ENCODE measurements around the gene STK38. TPM values are rescaled to one million over a fixed set of nuclear protein-coding genes. Genes with fewer than 3 reads are reported as not detected.
A peak's percentile ranks its signal among the peaks of the same experiment; 100 is the strongest.

STK38 gene
- total RNA-seq, 2 experiments from 2014 or later = 24.0 to 27.0 TPM

- Mint-ChIP-seq H3K27ac (peak overlapping the region; percentile 97), H3K9me3 (ENCODE audit: low read depth) (no peaks in the 10 kb centered on the region), H3K36me3 (ENCODE audit: low read depth) (peaks cover 12% of the 10 kb centered on the region), H3K27me3 (no peaks in the 10 kb centered on the region), H3K4me1 (peaks cover 48% of the 10 kb centered on the region), H3K4me3 (peak overlapping the region; percentile 94)
- ATAC-seq = no peak
- CTCF ChIA-PET = interaction anchor here (0.7 to 1.0 kb wide), 6 partner anchors 12 to 107 kb away, joined by 3 to 4 read pairs (median 3); no protein-coding TSS in a partner anchor
- DNase-seq = no peak
- intact Hi-C loops (cut with DNase I, micrococcal nuclease) = loop anchor here (2.0 to 5.0 kb wide), 5 partner anchors 49 to 517 kb away; partner anchors contain the start of genes KCTD20 (in 1 of the 2), MAPK13 (in 1 of the 2), PPIL1 (in 1 of the 2) and PXT1 (in 1 of the 2)
- POLR2A ChIA-PET = interaction anchor here (0.5 to 1.3 kb wide), 2 partner anchors 50 to 1471 kb away, joined by 3 to 6 read pairs; no protein-coding TSS in a partner anchor
Measured at GRCh38 chr6:36545767-36546307, 1.4 kb downstream of the STK38 start.

- DNase-seq (peak; percentile 63), ATAC-seq (no peak)
- POLR2A ChIA-PET = interaction anchor here (1.3 kb wide), 1 partner anchor 51 kb away, joined by 6 read pairs; no protein-coding TSS in a partner anchor
- Mint-ChIP-seq H3K9me3 (ENCODE audit: low read depth) (no peaks in the 10 kb centered on the region), H3K27me3 (no peaks in the 10 kb centered on the region), H3K4me1 (peaks cover 64% of the 10 kb centered on the region), H3K36me3 (ENCODE audit: low read depth) (peaks cover 24% of the 10 kb centered on the region), H3K27ac (peak overlapping the region; percentile 88), H3K4me3 (peak overlapping the region; percentile 67)
- CTCF ChIA-PET = interaction anchor here (0.7 to 1.7 kb wide), 3 partner anchors 8 to 121 kb away, joined by 3 to 5 read pairs (median 4); no protein-coding TSS in a partner anchor
- intact Hi-C loops (cut with DNase I, micrococcal nuclease) = loop anchor here (5.0 kb wide), 2 partner anchors 213 to 422 kb away; no protein-coding TSS in a partner anchor
Measured at GRCh38 chr6:36544228-36544627, 3.1 kb downstream of the STK38 start.

GRCh38 chr6:36542041-36542440 is 5.2 kb downstream of the STK38 start:
- Mint-ChIP-seq H3K4me1 (peaks cover 56% of the 10 kb centered on the region), H3K9me3 (ENCODE audit: low read depth) (no peaks in the 10 kb centered on the region), H3K27me3 (no peaks in the 10 kb centered on the region), H3K36me3 (ENCODE audit: low read depth) (peaks cover 40% of the 10 kb centered on the region), H3K27ac (no peak overlapping the region), H3K4me3 (no peak overlapping the region)
- ATAC-seq (no peak), DNase-seq (no peak)
- POLR2A ChIA-PET = no interaction called here
- intact Hi-C loops (cut with DNase I, micrococcal nuclease) = loop anchor here (5.0 kb wide), 2 partner anchors 215 to 420 kb away; no protein-coding TSS in a partner anchor
- CTCF ChIA-PET = interaction anchor here (0.6 to 0.7 kb wide), 3 partner anchors 59 to 307 kb away, joined by 3 to 4 read pairs (median 4); no protein-coding TSS in a partner anchor

GRCh38 chr6:36539814-36540568 is 7.3 kb downstream of the STK38 start:
- H3K36me3 Mint-ChIP-seq (ENCODE audit: low read depth) = peaks cover 53% of the 10 kb centered on the region
- intact Hi-C loops (cut with DNase I, micrococcal nuclease) = loop anchor here (5.0 kb wide), 2 partner anchors 217 to 418 kb away; no protein-coding TSS in a partner anchor
- peak; percentile 89 for ATAC-seq
- H3K27ac Mint-ChIP-seq = peak overlapping the region; percentile 90
- peak; percentile 32 for DNase-seq
- CTCF ChIA-PET = interaction anchor here (0.6 to 0.9 kb wide), 2 partner anchors 9 to 18 kb away, joined by 3 to 4 read pairs; no protein-coding TSS in a partner anchor
- no peak overlapping the region for H3K4me3 Mint-ChIP-seq
- H3K9me3 Mint-ChIP-seq (ENCODE audit: low read depth) = peaks cover 3% of the 10 kb centered on the region
- POLR2A ChIA-PET = interaction anchor here (0.6 kb wide), 1 partner anchor 347 kb away, joined by 4 read pairs; no protein-coding TSS in a partner anchor
- H3K27me3 Mint-ChIP-seq = no peaks in the 10 kb centered on the region
- H3K4me1 Mint-ChIP-seq = peaks cover 69% of the 10 kb centered on the region

- no peak for DNase-seq
- Mint-ChIP-seq H3K27ac (peak overlapping the region; percentile 44), H3K9me3 (ENCODE audit: low read depth) (peaks cover 3% of the 10 kb centered on the region), H3K4me3 (no peak overlapping the region), H3K27me3 (no peaks in the 10 kb centered on the region), H3K4me1 (peaks cover 66% of the 10 kb centered on the region), H3K36me3 (ENCODE audit: low read depth) (peaks cover 64% of the 10 kb centered on the region)
- CTCF ChIA-PET = no interaction called here
- POLR2A ChIA-PET = no interaction called here
- intact Hi-C loops (cut with DNase I, micrococcal nuclease) = no loop called here
- ATAC-seq = no peak
Measured at GRCh38 chr6:36536873-36537547, 10.3 kb downstream of the STK38 start.

- Mint-ChIP-seq H3K27me3 (no peaks in the 10 kb centered on the region), H3K27ac (peak overlapping the region; percentile 29), H3K4me1 (peaks cover 55% of the 10 kb centered on the region), H3K36me3 (ENCODE audit: low read depth) (peaks cover 61% of the 10 kb centered on the region), H3K4me3 (no peak overlapping the region), H3K9me3 (ENCODE audit: low read depth) (peaks cover 3% of the 10 kb centered on the region)
- ChIA-PET CTCF (interaction anchor here (0.9 kb wide), 3 partner anchors 13 to 191 kb away, joined by 3 to 4 read pairs (median 3); no protein-coding TSS in a partner anchor), POLR2A (no interaction called here)
- DNase-seq (no peak), ATAC-seq (no peak)
- intact Hi-C loops (cut with DNase I, micrococcal nuclease) = no loop called here
Measured at GRCh38 chr6:36533321-36533720, 14.0 kb downstream of the STK38 start.

- intact Hi-C loops (cut with DNase I, micrococcal nuclease) = no loop called here
- peaks cover 27% of the 10 kb centered on the region for H3K4me1 Mint-ChIP-seq
- peak overlapping the region; percentile 21 for H3K27ac Mint-ChIP-seq
- DNase-seq (no peak), ATAC-seq (no peak)
- POLR2A ChIA-PET = no interaction called here
- CTCF ChIA-PET = no interaction called here
- no peak overlapping the region for H3K4me3 Mint-ChIP-seq
- H3K27me3 Mint-ChIP-seq = no peaks in the 10 kb centered on the region
- peaks cover 46% of the 10 kb centered on the region for H3K36me3 Mint-ChIP-seq (ENCODE audit: low read depth)
- H3K9me3 Mint-ChIP-seq (ENCODE audit: low read depth) = no peaks in the 10 kb centered on the region
Measured at GRCh38 chr6:36526066-36526465, 21.2 kb downstream of the STK38 start.

GRCh38 chr6:36525346-36525745 is 21.9 kb downstream of the STK38 start:
- no peak for ATAC-seq
- Mint-ChIP-seq H3K27me3 (no peaks in the 10 kb centered on the region), H3K27ac (no peak overlapping the region), H3K36me3 (ENCODE audit: low read depth) (peaks cover 48% of the 10 kb centered on the region), H3K4me3 (no peak overlapping the region), H3K4me1 (peaks cover 30% of the 10 kb centered on the region), H3K9me3 (ENCODE audit: low read depth) (no peaks in the 10 kb centered on the region)
- intact Hi-C loops (cut with DNase I, micrococcal nuclease) = no loop called here
- no peak for DNase-seq
- CTCF ChIA-PET = no interaction called here
- POLR2A ChIA-PET = no interaction called here

GRCh38 chr6:36524871-36525270 is 22.4 kb downstream of the STK38 start:
- CTCF ChIA-PET = no interaction called here
- Mint-ChIP-seq H3K36me3 (ENCODE audit: low read depth) (peaks cover 51% of the 10 kb centered on the region), H3K9me3 (ENCODE audit: low read depth) (no peaks in the 10 kb centered on the region), H3K27me3 (no peaks in the 10 kb centered on the region), H3K4me1 (peaks cover 34% of the 10 kb centered on the region), H3K27ac (no peak overlapping the region), H3K4me3 (no peak overlapping the region)
- ATAC-seq (no peak), DNase-seq (no peak)
- intact Hi-C loops (cut with DNase I, micrococcal nuclease) = no loop called here
- POLR2A ChIA-PET = no interaction called here

GRCh38 chr6:36523936-36524499 is 23.3 kb downstream of the STK38 start:
- Mint-ChIP-seq H3K27ac (no peak overlapping the region), H3K27me3 (no peaks in the 10 kb centered on the region), H3K4me1 (peaks cover 36% of the 10 kb centered on the region), H3K9me3 (ENCODE audit: low read depth) (no peaks in the 10 kb centered on the region), H3K4me3 (no peak overlapping the region), H3K36me3 (ENCODE audit: low read depth) (peaks cover 51% of the 10 kb centered on the region)
- ChIA-PET CTCF (interaction anchor here (1.0 kb wide), 1 partner anchor 36 kb away, joined by 3 read pairs; no protein-coding TSS in a partner anchor), POLR2A (no interaction called here)
- DNase-seq (no peak), ATAC-seq (no peak)
- intact Hi-C loops (cut with DNase I, micrococcal nuclease) = no loop called here

- Mint-ChIP-seq H3K36me3 (ENCODE audit: low read depth) (peaks cover 55% of the 10 kb centered on the region), H3K9me3 (ENCODE audit: low read depth) (no peaks in the 10 kb centered on the region), H3K27me3 (no peaks in the 10 kb centered on the region), H3K4me3 (no peak overlapping the region), H3K4me1 (peaks cover 37% of the 10 kb centered on the region), H3K27ac (no peak overlapping the region)
- no peak for ATAC-seq
- CTCF ChIA-PET = interaction anchor here (1.0 kb wide), 1 partner anchor 35 kb away, joined by 3 read pairs; no protein-coding TSS in a partner anchor
- POLR2A ChIA-PET = no interaction called here
- intact Hi-C loops (cut with DNase I, micrococcal nuclease) = no loop called here
- no peak for DNase-seq
Measured at GRCh38 chr6:36523451-36523850, 23.8 kb downstream of the STK38 start.

Measured in activated CD4-positive, alpha-beta T cell treated with anti-CD3 and anti-CD28 coated beads for 36 hours (primary cell).